ENCODE measurements around the gene PKN2. TPM values are rescaled to one million over a fixed set of nuclear protein-coding genes. Genes with fewer than 3 reads are reported as not detected.

The PKN2 gene
- total and polyA plus RNA-seq, 2 donors (not counting 1 experiment from before 2014, with no cell fraction given) = 11.9 to 51.6 TPM

DNA sequence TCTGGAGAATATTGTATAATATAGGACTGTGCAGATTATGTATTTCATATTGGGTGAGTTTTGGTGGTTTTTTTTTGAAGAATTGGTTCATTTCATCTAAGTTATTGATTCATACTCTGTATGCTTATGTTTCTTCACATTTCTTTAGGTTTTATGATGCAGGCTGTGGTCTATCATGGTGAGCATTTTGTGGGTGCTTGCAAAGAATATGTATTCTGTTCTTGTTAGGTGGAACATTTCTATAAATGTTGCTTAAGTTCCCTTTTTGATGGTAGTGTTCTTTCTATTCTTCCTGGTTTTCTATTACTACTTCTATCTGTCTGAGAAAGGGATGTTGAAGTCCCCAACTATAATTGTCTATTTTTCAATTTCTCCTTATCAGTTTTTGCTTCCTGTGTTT is 42.6 kb downstream of the PKN2 start:
- CTCF ChIA-PET = no interaction called here
- Histone ChIP-seq H3K4me1 (ENCODE audit: control insufficient read depth in 2 of 2, insufficient read depth in 2 of 2, low read length in 2 of 2) (peaks cover 0 to 6% of the 10 kb centered on the region in 2 donors), H3K27me3 (replicated peaks in 1 of 4; ENCODE audit: control extremely low read depth in 1 of 4, control insufficient read depth in 3 of 4, insufficient read depth in 4 of 4, low read length in 3 of 4) (no peaks in the 10 kb centered on the region), H2AFZ (ENCODE audit: insufficient read depth, low read depth, low read length, poor library complexity, severe bottlenecking) (no peak overlapping the region), H4K20me1 (ENCODE audit: control insufficient read depth, insufficient read depth, low read length, poor library complexity, severe bottlenecking) (peaks cover 30% of the 10 kb centered on the region), H3K27ac (ENCODE audit: low read length in 2 of 2) (no peak overlapping the region), H3K4me2 (replicated peaks; ENCODE audit: low read depth, low read length, poor library complexity, severe bottlenecking) (no peak overlapping the region), H3K9ac (ENCODE audit: low read length) (no peak overlapping the region), H3K79me2 (ENCODE audit: control insufficient read depth, insufficient read depth, low read length) (peaks cover 78% of the 10 kb centered on the region), H3K36me3 (replicated peaks in 1 of 2; ENCODE audit: control extremely low read depth in 1 of 2, control insufficient read depth in 1 of 2, extremely low read depth in 1 of 2, insufficient read depth in 2 of 2, low read length in 1 of 2) (peaks cover 6 to 7% of the 10 kb centered on the region in 2 experiments), H3K4me3 (ENCODE audit: control extremely low read depth in 1 of 5, extremely low read depth in 1 of 5, insufficient read depth in 1 of 5, low read depth in 2 of 5, low read length in 4 of 5) (no peak overlapping the region), H3K9me3 (ENCODE audit: control extremely low read depth in 1 of 3, control insufficient read depth in 2 of 3, insufficient read depth in 1 of 3, low read length in 2 of 3) (no peaks in the 10 kb centered on the region)
- ATAC-seq (ENCODE audit: low read depth) = no peak
- DNase-seq = no peak
- intact Hi-C loops (cut with micrococcal nuclease) = loop anchor here (1.0 kb wide), 1 partner anchor 12 kb away; no protein-coding TSS in a partner anchor
- Mint-ChIP-seq H3K27me3 (no peaks in the 10 kb centered on the region), H3K9me3 (ENCODE audit: insufficient read depth) (no peaks in the 10 kb centered on the region), H3K4me1 (peaks cover 35% of the 10 kb centered on the region), H3K27ac (no peak overlapping the region), H3K4me3 (no peak overlapping the region)
- TF ChIP-seq CTCF (IDR thresholded peaks at IDR 0.05) (no peak), EZH2 (IDR thresholded peaks at IDR 0.05; ENCODE audit: borderline replicate concordance, insufficient read depth, low read depth, low read length, poor library complexity, severe bottlenecking) (no peak)
- POLR2A ChIA-PET = no interaction called here

- TF ChIP-seq EZH2 (IDR thresholded peaks at IDR 0.05; ENCODE audit: borderline replicate concordance, insufficient read depth, low read depth, low read length, poor library complexity, severe bottlenecking) (no peak), CTCF (IDR thresholded peaks at IDR 0.05) (no peak)
- Mint-ChIP-seq H3K4me1 (peaks cover 35% of the 10 kb centered on the region), H3K27me3 (no peaks in the 10 kb centered on the region), H3K27ac (no peak overlapping the region), H3K4me3 (no peak overlapping the region), H3K9me3 (ENCODE audit: insufficient read depth) (no peaks in the 10 kb centered on the region)
- CTCF ChIA-PET = no interaction called here
- POLR2A ChIA-PET = no interaction called here
- Histone ChIP-seq H3K4me2 (replicated peaks; ENCODE audit: low read depth, low read length, poor library complexity, severe bottlenecking) (no peak overlapping the region), H3K4me3 (ENCODE audit: control extremely low read depth in 1 of 5, extremely low read depth in 1 of 5, insufficient read depth in 1 of 5, low read depth in 2 of 5, low read length in 4 of 5) (no peak overlapping the region), H4K20me1 (ENCODE audit: control insufficient read depth, insufficient read depth, low read length, poor library complexity, severe bottlenecking) (peaks cover 30% of the 10 kb centered on the region), H3K4me1 (ENCODE audit: control insufficient read depth in 2 of 2, insufficient read depth in 2 of 2, low read length in 2 of 2) (peaks cover 0 to 6% of the 10 kb centered on the region in 2 donors), H3K9ac (ENCODE audit: low read length) (no peak overlapping the region), H3K79me2 (ENCODE audit: control insufficient read depth, insufficient read depth, low read length) (peaks cover 78% of the 10 kb centered on the region), H3K27me3 (replicated peaks in 1 of 4; ENCODE audit: control extremely low read depth in 1 of 4, control insufficient read depth in 3 of 4, insufficient read depth in 4 of 4, low read length in 3 of 4) (no peaks in the 10 kb centered on the region), H3K9me3 (ENCODE audit: control extremely low read depth in 1 of 3, control insufficient read depth in 2 of 3, insufficient read depth in 1 of 3, low read length in 2 of 3) (no peaks in the 10 kb centered on the region), H3K27ac (ENCODE audit: low read length in 2 of 2) (no peak overlapping the region), H3K36me3 (replicated peaks in 1 of 2; ENCODE audit: control extremely low read depth in 1 of 2, control insufficient read depth in 1 of 2, extremely low read depth in 1 of 2, insufficient read depth in 2 of 2, low read length in 1 of 2) (peaks cover 5 to 7% of the 10 kb centered on the region in 2 experiments), H2AFZ (ENCODE audit: insufficient read depth, low read depth, low read length, poor library complexity, severe bottlenecking) (no peak overlapping the region)
- no peak for DNase-seq
- intact Hi-C loops (cut with micrococcal nuclease) = no loop called here
- ATAC-seq (ENCODE audit: low read depth) = no peak
- no CpG with 5 or more reads among the region's 1 CpG for WGBS (ENCODE audit: insufficient coverage)
These were observed 43.1 kb downstream of the PKN2 start for GRCh38 chr1:88727205-88727604.
